HEK293T (cell line): ENCODE measurements around the gene SAMD8.
"Not testable (repeated sequence)": the region's sequence is repeated elsewhere in the genome, so short reads cannot be mapped to it uniquely, and the experiment has no call there.

Source experiments
- ARNT ChIP-seq: fragments of 450-650 bp; IDR thresholded peaks from 2 replicates; pipeline ENCODE4 v1.6.1; 2017; ENCODE audit warnings: mild to moderate bottlenecking
- BHLHE40 ChIP-seq: fragments of 450-650 bp; IDR thresholded peaks from 2 replicates; pipeline ENCODE4 v1.6.1; 2016; ENCODE audit warnings: mild to moderate bottlenecking, moderate library complexity, borderline replicate concordance
- CTBP1 ChIP-seq: fragments of 450-650 bp; IDR thresholded peaks from 2 replicates; pipeline ENCODE4 v1.6.1; 2016; ENCODE audit warnings: borderline replicate concordance
- ELF4 ChIP-seq: fragments of 450-650 bp; IDR thresholded peaks from 2 replicates; pipeline ENCODE4 v1.6.1; 2017; ENCODE audit warnings: antibody characterized with exemption
- FOXA1 ChIP-seq: fragments of 450-650 bp; IDR thresholded peaks from 2 replicates; pipeline ENCODE4 v1.6.1; 2016; ENCODE audit warnings: mild to moderate bottlenecking
- FOXM1 ChIP-seq: fragments of 450-650 bp; IDR thresholded peaks from 2 replicates; pipeline ENCODE4 v1.6.1; 2017; ENCODE audit warnings: mild to moderate bottlenecking, borderline replicate concordance
- HDGF ChIP-seq: fragments of 450-650 bp; IDR thresholded peaks from 2 replicates; pipeline ENCODE4 v1.6.1; 2017; ENCODE audit warnings: antibody characterized with exemption, borderline replicate concordance
- L3MBTL2 ChIP-seq: fragments of 450-650 bp; conservative IDR thresholded peaks from 2 replicates; pipeline ENCODE4 v1.6.1; 2016; ENCODE audit warnings: mild to moderate bottlenecking
- LEF1 ChIP-seq: fragments of 450-650 bp; IDR thresholded peaks from 2 replicates; pipeline ENCODE4 v1.6.1; 2017; ENCODE audit warnings: mild to moderate bottlenecking, borderline replicate concordance
- NFRKB ChIP-seq: fragments of 450-650 bp; IDR thresholded peaks from 2 replicates; pipeline ENCODE4 v1.6.1; 2016; ENCODE audit warnings: mild to moderate bottlenecking, moderate library complexity
- PKNOX1 ChIP-seq: fragments of 450-650 bp; IDR thresholded peaks from 2 replicates; pipeline ENCODE4 v1.6.1; 2016
- SP1 ChIP-seq: fragments of 450-650 bp; IDR thresholded peaks from 2 replicates; pipeline ENCODE4 v1.6.1; 2017
- SUZ12 ChIP-seq: fragments of 450-650 bp; IDR thresholded peaks from 2 replicates; pipeline ENCODE4 v1.6.1; 2016; ENCODE audit warnings: mild to moderate bottlenecking
- TARDBP ChIP-seq: fragments of 450-650 bp; IDR thresholded peaks from 2 replicates; pipeline ENCODE4 v1.6.1; 2016

- TF ChIP-seq ELF4, L3MBTL2, SUZ12, FOXA1, PKNOX1, HDGF, SP1, FOXM1, ARNT, TARDBP, BHLHE40, NFRKB, CTBP1, LEF1: not testable (repeated sequence)
These were observed 83.2 kb downstream of the SAMD8 start for GRCh38 chr10:75194625-75195024.
